HCT116 (cell line): ENCODE data around the gene PWWP3B. TPM values are rescaled to one million over a fixed set of nuclear protein-coding genes. Genes with fewer than 3 reads are reported as not detected.

Experiments used
- ATAC-seq: fragments of 200-7000 bp; cut with Tn5 transposase; 2 replicates; pipeline ENCODE4 v1.9.1; 2020; ENCODE audit warnings: mild to moderate bottlenecking, moderate library complexity
- BruUV-seq: library from RNA; stranded (reverse); fragments of 400-500 nt; replicated peaks from 2 replicates; lab custom pipeline; 2021; lab: Mats Ljungman, UMichigan
- CTCF ChIA-PET: fragments of 300-600 bp; sonication (Branson Sonifier 250); formaldehyde crosslinking; loops from one replicate; lab custom pipeline; 2021; ENCODE audit warnings: antibody characterized with exemption; lab: Charles Lee
- POLR2A ChIA-PET: fragments of 300-600, 350-600 bp; sonication (Branson Sonifier 250); formaldehyde crosslinking; loops from one replicate; lab custom pipeline; 2021; ENCODE audit warnings: antibody characterized with exemption; lab: Charles Lee
- RAD21 ChIA-PET, 2 experiments: fragments of 300-600 bp; sonication (Branson Sonifier 250); formaldehyde crosslinking; loops; one replicate each; lab custom pipeline; 2023; ENCODE audit warnings: low total read pairs in 2 of 2; ENCODE audit not compliant: uncharacterized antibody in 2 of 2, unreplicated experiment in 2 of 2, low non-redundant PET in 1 of 2; lab: Charles Lee
- DNase-seq: peaks from one replicate; pipeline ENCODE4 v3.0.0-alpha.2; 2010; ENCODE audit warnings: low read depth, low spot score
- H2AFZ ChIP-seq: fragments of 200-600 bp; shearing (Covaris generic), sonication (generic); 2 replicates; pipeline ENCODE4 v1.6.1; 2017; ENCODE audit warnings: low read depth, mixed run types, mixed read lengths, antibody characterized with exemption, low read length; ENCODE audit not compliant: poor library complexity, severe bottlenecking
- H3K27ac ChIP-seq: 2 replicates; pipeline ENCODE4 v1.5.1; 2012; ENCODE audit warnings: low read depth, low read length
- H3K27me3 ChIP-seq: fragments of 200-600 bp; sonication (generic); 2 replicates; pipeline ENCODE4 v1.6.1; 2016; ENCODE audit warnings: mixed run types, low read length, mixed read lengths; ENCODE audit not compliant: insufficient read depth
- H3K36me3 ChIP-seq, 2 experiments: fragments of 200-500 bp in 1 of 2; fragments of 200-600 bp in 1 of 2; sonication (Bioruptor generic) in 1 of 2; sonication (generic) in 1 of 2; 2 replicates each; pipeline versions ENCODE4 v1.5.1 to v1.6.1; 2014 to 2016; ENCODE audit warnings: low read length in 2 of 2, inconsistent platforms in 1 of 2, mixed read lengths in 1 of 2, mixed run types in 1 of 2; ENCODE audit not compliant: insufficient read depth in 2 of 2, control insufficient read depth in 1 of 2
- H3K4me1 ChIP-seq, 2 experiments: fragments of 200-600 bp in 1 of 2; sonication (generic) in 1 of 2; 2 replicates each; pipeline versions ENCODE4 v1.5.1 to v1.6.1; 2012 to 2017; ENCODE audit warnings: low read length in 2 of 2, inconsistent platforms in 1 of 2, mild to moderate bottlenecking in 1 of 2, mixed read lengths in 1 of 2, mixed run types in 1 of 2, moderate library complexity in 1 of 2; ENCODE audit not compliant: insufficient read depth in 2 of 2, control insufficient read depth in 1 of 2
- H3K4me2 ChIP-seq: fragments of 200-600 bp; sonication (generic); 2 replicates; pipeline ENCODE4 v1.6.1; 2017; ENCODE audit warnings: mixed run types, low read length, mixed read lengths
- H3K4me3 ChIP-seq, 2 experiments: fragments of 200-600 bp in 1 of 2; sonication (generic) in 1 of 2; replicated peaks in 1 of 2; 2 replicates each; pipeline ENCODE4 v1.5.1; 2011 to 2016; ENCODE audit warnings: low read length in 2 of 2, control low read depth in 1 of 2, low read depth in 1 of 2, mild to moderate bottlenecking in 1 of 2, mixed read lengths in 1 of 2, mixed run types in 1 of 2
- H3K79me2 ChIP-seq: fragments of 200-600 bp; sonication (generic); 2 replicates; pipeline ENCODE4 v1.6.1; 2017; ENCODE audit warnings: mild to moderate bottlenecking, mixed run types, low read length, moderate library complexity, mixed read lengths; ENCODE audit not compliant: insufficient read depth
- H3K9ac ChIP-seq: fragments of 200-600 bp; sonication (generic); 2 replicates; pipeline ENCODE4 v1.6.1; 2016; ENCODE audit warnings: low read length, mixed read lengths
- H3K9me2 ChIP-seq: fragments of 200-600 bp; sonication (generic), shearing (Covaris generic); 2 replicates; pipeline ENCODE4 v1.6.1; 2017; ENCODE audit warnings: mixed run types, mild to moderate bottlenecking, moderate library complexity; ENCODE audit not compliant: insufficient read depth
- H3K9me3 ChIP-seq, 2 experiments: fragments of 200-500 bp in 1 of 2; fragments of 200-600 bp in 1 of 2; sonication (Bioruptor generic) in 1 of 2; sonication (generic) in 1 of 2; 2 replicates each; pipeline ENCODE4 v1.6.1; 2014 to 2017; ENCODE audit warnings: low read length in 2 of 2, mixed read lengths in 2 of 2, inconsistent platforms in 1 of 2, low read depth in 1 of 2, mild to moderate bottlenecking in 1 of 2, mixed run types in 1 of 2, moderate library complexity in 1 of 2; ENCODE audit not compliant: control insufficient read depth in 1 of 2, insufficient read depth in 1 of 2
- H4K20me1 ChIP-seq: fragments of 200-600 bp; sonication (generic), shearing (Covaris generic); 2 replicates; pipeline ENCODE4 v1.6.1; 2017; ENCODE audit warnings: mixed run types, mild to moderate bottlenecking, moderate library complexity; ENCODE audit not compliant: insufficient read depth
- EGR1 ChIP-seq: IDR thresholded peaks from 2 replicates; pipeline ENCODE4 v1.6.1; 2012; ENCODE audit warnings: low read depth
- ELF1 ChIP-seq: IDR thresholded peaks from 2 replicates; pipeline ENCODE4 v1.6.1; 2012; ENCODE audit warnings: low read depth, borderline replicate concordance
- EZH2 ChIP-seq: fragments of 200-600 bp; sonication (generic); IDR thresholded peaks from 2 replicates; pipeline ENCODE4 v1.6.1; 2017; ENCODE audit warnings: antibody characterized with exemption, mixed run types
- FOSL1 ChIP-seq: IDR thresholded peaks from 2 replicates; pipeline ENCODE4 v1.6.1; 2012; ENCODE audit warnings: low read depth
- JUND ChIP-seq: IDR thresholded peaks from 2 replicates; pipeline ENCODE4 v1.6.1; 2012
- POLR2A ChIP-seq: IDR thresholded peaks from 2 replicates; pipeline ENCODE4 v1.7.0; 2011; ENCODE audit warnings: borderline replicate concordance; ENCODE audit not compliant: insufficient read depth, insufficient read length; ENCODE audit errors: extremely low read depth
- POLR2AphosphoS5 ChIP-seq: IDR thresholded peaks from 2 replicates; pipeline ENCODE4 v1.6.1; 2011; ENCODE audit warnings: mild to moderate bottlenecking, low read depth, low read length, moderate library complexity
- SIN3A ChIP-seq: IDR thresholded peaks from 2 replicates; pipeline ENCODE4 v1.6.1; 2012; ENCODE audit warnings: low read depth
- SRF ChIP-seq: IDR thresholded peaks from 2 replicates; pipeline ENCODE4 v1.6.1; 2012; ENCODE audit warnings: low read depth
- YY1 ChIP-seq: IDR thresholded peaks from 2 replicates; pipeline ENCODE4 v1.6.1; 2011; ENCODE audit warnings: low read length, low read depth, moderate library complexity, mild to moderate bottlenecking; ENCODE audit not compliant: insufficient replicate concordance; ENCODE audit errors: extremely low read depth
- ZFX ChIP-seq: fragments of 450-650 bp; IDR thresholded peaks from 2 replicates; pipeline ENCODE4 v1.6.1; 2017
- intact Hi-C: fragments of 100-400 bp; cut with micrococcal nuclease; formaldehyde crosslinking; loops from 2 replicates; pipeline ENCODE4 v1.10.0; 2022
- total RNA-seq: library from RNA; stranded (reverse); gene quantifications from one replicate; pipeline ENCODE4 v1.2.1, GENCODE V29; 2021; ENCODE audit not compliant: unreplicated experiment
- TF ChIP-seq, protein P1 (sequence below): IDR thresholded peaks from 2 replicates; pipeline ENCODE4 v1.6.1; 2012
- TF ChIP-seq, protein P2 (sequence below): IDR thresholded peaks from 2 replicates; pipeline ENCODE4 v1.6.1; 2012
- TF ChIP-seq, protein P3 (sequence below), 3 experiments: fragments of 200-600 bp in 1 of 3; sonication (generic) in 1 of 3; IDR thresholded peaks in 2 of 3; conservative IDR thresholded peaks in 1 of 3; 2 replicates each; pipeline ENCODE4 v1.5.1; 2012 to 2017; ENCODE audit warnings: low read depth in 2 of 3, low read length in 2 of 3, antibody characterized with exemption in 1 of 3, borderline replicate concordance in 1 of 3, control low read depth in 1 of 3, mild to moderate bottlenecking in 1 of 3, mixed read lengths in 1 of 3, mixed run types in 1 of 3, moderate library complexity in 1 of 3; ENCODE audit not compliant: insufficient read depth in 1 of 3

The PWWP3B gene
- total RNA-seq, 1 experiment from 2014 or later = 3.4 TPM

DNA sequence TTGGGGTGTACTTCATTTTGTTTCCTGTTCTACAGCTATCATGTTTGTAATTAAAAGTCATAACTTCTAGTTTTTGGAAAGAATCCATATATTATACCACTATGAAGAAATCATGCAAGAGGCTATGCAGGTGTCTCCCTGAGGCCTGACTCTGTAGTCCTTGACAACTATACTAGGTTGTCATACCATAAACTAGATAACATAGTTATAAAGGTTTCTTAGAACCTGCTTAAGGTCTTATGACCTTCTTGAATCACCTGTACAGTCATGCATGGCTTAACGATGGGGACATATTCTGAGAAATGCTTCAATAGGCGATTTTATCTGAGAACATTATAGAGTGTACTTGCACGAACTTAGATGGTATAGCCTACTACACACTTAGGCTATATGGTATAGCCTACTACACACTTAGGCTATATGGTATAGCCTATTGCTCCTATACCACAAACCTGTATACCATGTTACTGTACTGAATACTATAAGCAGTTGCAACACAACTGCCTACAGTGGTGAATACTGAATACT, 3.3 kb downstream of the PWWP3B start (continued):
- TF ChIP-seq JUND (no peak), POLR2A (no peak)
- TF ChIP-seq, protein P1, sequence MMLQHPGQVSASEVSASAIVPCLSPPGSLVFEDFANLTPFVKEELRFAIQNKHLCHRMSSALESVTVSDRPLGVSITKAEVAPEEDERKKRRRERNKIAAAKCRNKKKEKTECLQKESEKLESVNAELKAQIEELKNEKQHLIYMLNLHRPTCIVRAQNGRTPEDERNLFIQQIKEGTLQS = no peak
- TF ChIP-seq, protein P2, sequence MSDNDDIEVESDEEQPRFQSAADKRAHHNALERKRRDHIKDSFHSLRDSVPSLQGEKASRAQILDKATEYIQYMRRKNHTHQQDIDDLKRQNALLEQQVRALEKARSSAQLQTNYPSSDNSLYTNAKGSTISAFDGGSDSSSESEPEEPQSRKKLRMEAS = no peak

DNA sequence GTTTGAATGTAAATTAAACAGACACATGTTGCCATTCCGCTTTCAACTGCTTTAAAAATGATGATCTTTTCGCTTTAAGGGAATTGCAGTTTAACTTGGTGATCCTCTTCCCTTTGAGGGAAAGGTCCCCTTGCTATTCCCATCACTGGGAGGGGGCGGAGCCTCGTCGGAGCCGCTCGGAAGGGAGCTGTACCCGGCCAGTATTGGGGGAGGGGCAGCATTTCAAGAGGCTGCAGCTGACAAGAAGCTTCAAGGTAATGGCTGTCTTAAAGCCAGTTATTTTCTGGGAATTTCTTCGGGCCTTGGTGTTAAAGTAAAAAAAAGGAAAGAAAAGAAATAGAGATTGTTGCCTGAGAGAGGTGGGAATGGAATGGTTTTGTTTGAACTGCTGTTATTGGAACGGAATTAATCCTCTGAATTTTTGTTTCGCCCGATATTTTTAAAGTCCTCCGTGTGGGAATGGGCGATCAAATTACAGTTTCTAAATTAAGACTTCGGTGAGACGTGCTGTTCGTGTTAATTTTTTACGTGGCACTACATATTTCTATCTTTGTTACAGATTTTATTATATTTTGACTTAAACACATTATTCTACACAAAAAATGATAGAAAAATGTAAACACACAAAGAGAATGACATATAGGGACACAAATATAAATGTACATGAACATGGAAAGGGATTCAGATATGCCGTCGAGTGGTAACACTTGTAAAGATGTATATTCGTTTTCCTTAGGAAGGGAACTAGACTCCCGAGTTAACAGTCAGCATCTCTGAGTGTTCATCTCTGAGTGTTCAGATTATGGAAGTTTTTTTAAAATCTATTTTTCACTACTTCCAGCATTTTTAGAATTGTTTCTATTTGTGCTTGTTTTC, 9.2 kb downstream of the PWWP3B start:
- TF ChIP-seq POLR2A (no peak), EZH2 (no peak), POLR2AphosphoS5 (no peak), FOSL1 (no peak), ELF1 (no peak), SRF (no peak), EGR1 (no peak), YY1 (no peak), SIN3A (no peak), ZFX (no peak)
- TF ChIP-seq, protein P2 = no peak
- TF ChIP-seq, protein P3, sequence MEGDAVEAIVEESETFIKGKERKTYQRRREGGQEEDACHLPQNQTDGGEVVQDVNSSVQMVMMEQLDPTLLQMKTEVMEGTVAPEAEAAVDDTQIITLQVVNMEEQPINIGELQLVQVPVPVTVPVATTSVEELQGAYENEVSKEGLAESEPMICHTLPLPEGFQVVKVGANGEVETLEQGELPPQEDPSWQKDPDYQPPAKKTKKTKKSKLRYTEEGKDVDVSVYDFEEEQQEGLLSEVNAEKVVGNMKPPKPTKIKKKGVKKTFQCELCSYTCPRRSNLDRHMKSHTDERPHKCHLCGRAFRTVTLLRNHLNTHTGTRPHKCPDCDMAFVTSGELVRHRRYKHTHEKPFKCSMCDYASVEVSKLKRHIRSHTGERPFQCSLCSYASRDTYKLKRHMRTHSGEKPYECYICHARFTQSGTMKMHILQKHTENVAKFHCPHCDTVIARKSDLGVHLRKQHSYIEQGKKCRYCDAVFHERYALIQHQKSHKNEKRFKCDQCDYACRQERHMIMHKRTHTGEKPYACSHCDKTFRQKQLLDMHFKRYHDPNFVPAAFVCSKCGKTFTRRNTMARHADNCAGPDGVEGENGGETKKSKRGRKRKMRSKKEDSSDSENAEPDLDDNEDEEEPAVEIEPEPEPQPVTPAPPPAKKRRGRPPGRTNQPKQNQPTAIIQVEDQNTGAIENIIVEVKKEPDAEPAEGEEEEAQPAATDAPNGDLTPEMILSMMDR (IDR thresholded peaks at IDR 0.05 in 2 of 3, conservative IDR thresholded peaks at IDR 0.05 in 1 of 3; ENCODE audit: borderline replicate concordance in 1 of 3, insufficient read depth in 1 of 3, low read depth in 2 of 3, low read length in 2 of 3) = no peak
- no peaks in the 10 kb centered on the region for H3K79me2 ChIP-seq
- intact Hi-C loops = no loop called here
- no peaks in the 10 kb centered on the region for H3K9me2 ChIP-seq
- no peak overlapping the region for H3K27ac ChIP-seq
- H3K4me1 ChIP-seq = no peaks in the 10 kb centered on the region
- ChIA-PET POLR2A (no interaction called here), CTCF (no interaction called here), RAD21 (no interaction called here)
- H3K4me3 ChIP-seq = no peak overlapping the region
- no peak overlapping the region for H3K9ac ChIP-seq
- H3K36me3 ChIP-seq = no peaks in the 10 kb centered on the region
- no TSS peak for BruUV-seq
- no peak overlapping the region for H2AFZ ChIP-seq
- no peaks in the 10 kb centered on the region for H3K9me3 ChIP-seq
- no peaks in the 10 kb centered on the region for H4K20me1 ChIP-seq
- H3K27me3 ChIP-seq = no peaks in the 10 kb centered on the region
- DNase-seq (no peak), ATAC-seq (no peak)
- no peak overlapping the region for H3K4me2 ChIP-seq
